ENCODE results near the gene KRT83. TPM values are rescaled to one million over a fixed set of nuclear protein-coding genes. Genes with fewer than 3 reads are reported as not detected.

KRT83 gene
- total RNA-seq, 1 experiment from 2014 or later: 12.2 TPM

GRCh38 chr12:52268212-52268611 lies 53.0 kb downstream of the KRT83 start:
- H3K36me3 Mint-ChIP-seq (ENCODE audit: insufficient read depth, unreplicated experiment): no peaks in the 10 kb centered on the region
- intact Hi-C loops (cut with micrococcal nuclease): no loop called here
- BruUV-seq (replicated peaks): no TSS peak
- CTCF ChIA-PET: interaction anchor here (7.2 kb wide), 1 partner anchor 11 kb away, joined by 52 read pairs; no protein-coding TSS in a partner anchor
- no peaks in the 10 kb centered on the region for H3K27me3 Mint-ChIP-seq (ENCODE audit: insufficient read depth, unreplicated experiment)
- H3K4me1 Mint-ChIP-seq (ENCODE audit: insufficient read depth, unreplicated experiment): peaks cover 6% of the 10 kb centered on the region
- POLR2A ChIA-PET: no interaction called here
- H3K27ac Mint-ChIP-seq (ENCODE audit: low read depth, unreplicated experiment): no peak overlapping the region
- H3K9me3 Mint-ChIP-seq (ENCODE audit: unreplicated experiment): peaks cover 14% of the 10 kb centered on the region
- DNase-seq (ENCODE audit: unreplicated experiment): no peak
- no peak overlapping the region for H3K4me3 Mint-ChIP-seq (ENCODE audit: unreplicated experiment)
- no peak for TF ChIP-seq CTCF (IDR thresholded peaks at IDR 0.05; ENCODE audit: unreplicated experiment)

GRCh38 chr12:52267699-52268098 lies 53.5 kb downstream of the KRT83 start:
- Mint-ChIP-seq H3K36me3 (ENCODE audit: insufficient read depth, unreplicated experiment) (no peaks in the 10 kb centered on the region), H3K27me3 (ENCODE audit: insufficient read depth, unreplicated experiment) (no peaks in the 10 kb centered on the region), H3K27ac (ENCODE audit: low read depth, unreplicated experiment) (no peak overlapping the region), H3K9me3 (ENCODE audit: unreplicated experiment) (peaks cover 14% of the 10 kb centered on the region), H3K4me3 (ENCODE audit: unreplicated experiment) (no peak overlapping the region), H3K4me1 (ENCODE audit: insufficient read depth, unreplicated experiment) (peaks cover 6% of the 10 kb centered on the region)
- no peak for DNase-seq (ENCODE audit: unreplicated experiment)
- CTCF ChIA-PET: interaction anchor here (1.5 to 7.2 kb wide), 2 partner anchors 11 to 16 kb away, joined by 5 to 52 read pairs; no protein-coding TSS in a partner anchor
- POLR2A ChIA-PET: interaction anchor here (1.1 to 1.3 kb wide), 2 partner anchors 22 to 23 kb away, joined by 3 read pairs; no protein-coding TSS in a partner anchor
- intact Hi-C loops (cut with micrococcal nuclease): no loop called here
- no TSS peak for BruUV-seq (replicated peaks)
- TF ChIP-seq CTCF (IDR thresholded peaks at IDR 0.05; ENCODE audit: unreplicated experiment): no peak

GRCh38 chr12:52267266-52267665 lies 53.9 kb downstream of the KRT83 start:
- CTCF ChIA-PET: interaction anchor here (0.6 to 7.2 kb wide), 4 partner anchors 12 to 474 kb away, joined by 3 to 52 read pairs (median 4); no protein-coding TSS in a partner anchor
- TF ChIP-seq CTCF (IDR thresholded peaks at IDR 0.05; ENCODE audit: unreplicated experiment): no peak

GRCh38 chr12:52266514-52266913 lies 54.7 kb downstream of the KRT83 start:
- intact Hi-C loops (cut with micrococcal nuclease): no loop called here
- H3K9me3 Mint-ChIP-seq (ENCODE audit: unreplicated experiment): peaks cover 8% of the 10 kb centered on the region
- no TSS peak for BruUV-seq (replicated peaks)
- no peak for DNase-seq (ENCODE audit: unreplicated experiment)
- H3K4me3 Mint-ChIP-seq (ENCODE audit: unreplicated experiment): no peak overlapping the region
- no peaks in the 10 kb centered on the region for H3K27me3 Mint-ChIP-seq (ENCODE audit: insufficient read depth, unreplicated experiment)
- H3K4me1 Mint-ChIP-seq (ENCODE audit: insufficient read depth, unreplicated experiment): peaks cover 8% of the 10 kb centered on the region
- no peaks in the 10 kb centered on the region for H3K36me3 Mint-ChIP-seq (ENCODE audit: insufficient read depth, unreplicated experiment)
- TF ChIP-seq CTCF (IDR thresholded peaks at IDR 0.05; ENCODE audit: unreplicated experiment): no peak
- CTCF ChIA-PET: interaction anchor here (0.9 to 7.2 kb wide), 4 partner anchors 12 to 106 kb away, joined by 3 to 52 read pairs (median 4); no protein-coding TSS in a partner anchor
- POLR2A ChIA-PET: interaction anchor here (1.1 to 1.4 kb wide), 3 partner anchors 10 to 22 kb away, joined by 3 read pairs; no protein-coding TSS in a partner anchor
- H3K27ac Mint-ChIP-seq (ENCODE audit: low read depth, unreplicated experiment): no peak overlapping the region

More at GRCh38 chr12:52267266-52267665, 53.9 kb downstream of the KRT83 start:
- no TSS peak for BruUV-seq (replicated peaks)
- Mint-ChIP-seq H3K9me3 (ENCODE audit: unreplicated experiment) (peaks cover 14% of the 10 kb centered on the region), H3K36me3 (ENCODE audit: insufficient read depth, unreplicated experiment) (no peaks in the 10 kb centered on the region), H3K27ac (ENCODE audit: low read depth, unreplicated experiment) (no peak overlapping the region), H3K4me3 (ENCODE audit: unreplicated experiment) (no peak overlapping the region), H3K27me3 (ENCODE audit: insufficient read depth, unreplicated experiment) (no peaks in the 10 kb centered on the region), H3K4me1 (ENCODE audit: insufficient read depth, unreplicated experiment) (peaks cover 6% of the 10 kb centered on the region)
- POLR2A ChIA-PET: interaction anchor here (1.1 to 1.4 kb wide), 3 partner anchors 11 to 22 kb away, joined by 3 read pairs; no protein-coding TSS in a partner anchor
- intact Hi-C loops (cut with micrococcal nuclease): no loop called here
- no peak for DNase-seq (ENCODE audit: unreplicated experiment)

Data from MCF 10A (cell line).